C4-2B (cell line): ENCODE measurements around the gene NCK1.

Experiments
- ZFX ChIP-seq: fragments of 450-650 bp; IDR thresholded peaks from 2 replicates; pipeline ENCODE4 v1.6.1; 2017
- TF ChIP-seq, protein P1 (sequence below): fragments of 450-650 bp; conservative IDR thresholded peaks from 2 replicates; pipeline ENCODE4 v1.5.1; 2017; ENCODE audit warnings: mild to moderate bottlenecking

DNA sequence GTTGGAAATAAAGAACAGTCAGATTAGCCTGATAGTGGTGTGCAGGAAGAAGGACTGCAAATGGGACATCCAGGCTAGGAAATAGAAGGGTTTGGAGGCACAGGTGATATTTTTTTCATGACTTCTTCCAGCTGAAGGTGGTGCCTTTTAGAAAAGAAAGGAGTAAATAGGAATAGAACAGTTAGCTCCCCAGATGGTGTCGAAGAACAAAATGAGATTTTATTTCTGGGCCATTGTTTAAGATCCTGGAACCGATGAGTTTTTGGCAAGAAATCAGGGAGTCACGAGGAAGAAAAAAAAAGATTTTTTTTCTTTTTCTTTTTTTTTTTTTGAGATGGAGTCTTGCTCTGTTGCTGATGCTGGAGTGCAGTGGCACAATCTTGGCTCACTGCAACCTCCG lies 9.8 kb upstream of the NCK1 start:
- no peak for TF ChIP-seq ZFX
- TF ChIP-seq, protein P1, sequence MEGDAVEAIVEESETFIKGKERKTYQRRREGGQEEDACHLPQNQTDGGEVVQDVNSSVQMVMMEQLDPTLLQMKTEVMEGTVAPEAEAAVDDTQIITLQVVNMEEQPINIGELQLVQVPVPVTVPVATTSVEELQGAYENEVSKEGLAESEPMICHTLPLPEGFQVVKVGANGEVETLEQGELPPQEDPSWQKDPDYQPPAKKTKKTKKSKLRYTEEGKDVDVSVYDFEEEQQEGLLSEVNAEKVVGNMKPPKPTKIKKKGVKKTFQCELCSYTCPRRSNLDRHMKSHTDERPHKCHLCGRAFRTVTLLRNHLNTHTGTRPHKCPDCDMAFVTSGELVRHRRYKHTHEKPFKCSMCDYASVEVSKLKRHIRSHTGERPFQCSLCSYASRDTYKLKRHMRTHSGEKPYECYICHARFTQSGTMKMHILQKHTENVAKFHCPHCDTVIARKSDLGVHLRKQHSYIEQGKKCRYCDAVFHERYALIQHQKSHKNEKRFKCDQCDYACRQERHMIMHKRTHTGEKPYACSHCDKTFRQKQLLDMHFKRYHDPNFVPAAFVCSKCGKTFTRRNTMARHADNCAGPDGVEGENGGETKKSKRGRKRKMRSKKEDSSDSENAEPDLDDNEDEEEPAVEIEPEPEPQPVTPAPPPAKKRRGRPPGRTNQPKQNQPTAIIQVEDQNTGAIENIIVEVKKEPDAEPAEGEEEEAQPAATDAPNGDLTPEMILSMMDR, result no peak
